Activated CD4-positive, alpha-beta memory T cell treated with anti-CD3 and anti-CD28 coated beads, Interleukin-2, amount 10 ng/mL, durations not matched to agents 7 days and 5 days (primary cell): ENCODE data around the gene SLC12A3. TPM values are rescaled to one million over a fixed set of nuclear protein-coding genes. Genes with fewer than 3 reads are reported as not detected.

Source experiments
- total RNA-seq, 2 experiments: library from RNA; stranded (reverse); gene quantifications; one replicate each; pipeline ENCODE4 v1.2.3, GENCODE V29; 2021

Gene SLC12A3
- total RNA-seq, 2 experiments from 2014 or later: not detected

Other genes starting within 250 kb of the SLC12A3 start
- gene MT1E, start 239.4 kb upstream of the SLC12A3 start, total RNA-seq: 10 to 100 TPM; 10.4 to 12.3 TPM
- gene MT1M, start 232.5 kb upstream of the SLC12A3 start, total RNA-seq: not detected
- not detected for gene MT1A, start 226.5 kb upstream of the SLC12A3 start, total RNA-seq
- gene MT1B, start 213.3 kb upstream of the SLC12A3 start, total RNA-seq: not detected
- 10 to 100 TPM; 15.8 to 16.4 TPM for gene MT1F, start 207.2 kb upstream of the SLC12A3 start, total RNA-seq
- 1 to 10 TPM; 2.2 to 2.9 TPM for gene MT1G, start 197.1 kb upstream of the SLC12A3 start, total RNA-seq
- not detected for gene MT1H, start 195.4 kb upstream of the SLC12A3 start, total RNA-seq
- 10 to 100 TPM; 28.4 to 33.1 TPM for gene MT1X, start 182.7 kb upstream of the SLC12A3 start, total RNA-seq
- gene NUP93, start 135.1 kb upstream of the SLC12A3 start, total RNA-seq: 10 to 100 TPM; 66.4 to 70.1 TPM
- 100 to 1,000 TPM; 166 to 171 TPM for gene HERPUD1, start 66.9 kb downstream of the SLC12A3 start, total RNA-seq
- not detected for gene CETP, start 96.7 kb downstream of the SLC12A3 start, total RNA-seq
- 100 to 1,000 TPM; 259 to 263 TPM for gene NLRC5, start 124.3 kb downstream of the SLC12A3 start, total RNA-seq
- gene CPNE2, start 227.4 kb downstream of the SLC12A3 start, total RNA-seq: 1 to 10 TPM; 4.6 to 4.8 TPM